Naive thymus-derived CD8-positive, alpha-beta T cell (primary cell): ENCODE measurements around the gene NEGR1. TPM values are rescaled to one million over a fixed set of nuclear protein-coding genes. Genes with fewer than 3 reads are reported as not detected.

ENCODE experiments used
- ATAC-seq, 2 donors: fragments of 150-1000 bp; cut with Tn5 transposase in 1 of 2; sonication (Bioruptor Pico), chemical (Tn5 transposase) in 1 of 2; 1 replicate in 1 of 2; 2 replicates in 1 of 2; pipeline ENCODE4 v1.10.0; 2021; ENCODE audit warnings: mild to moderate bottlenecking in 2 of 2, moderate library complexity in 2 of 2
- POLR2A ChIA-PET: fragments of 350-600 bp; sonication (Branson Sonifier 250); formaldehyde crosslinking; loops from one replicate; lab custom pipeline; 2021; ENCODE audit warnings: antibody characterized with exemption; lab: Charles Lee
- DNase-seq, 10 donors: peaks; one replicate each; pipeline versions ENCODE4 v3.0.0 to v3.0.0-alpha.2; 2020 to 2022
- H3K27ac Mint-ChIP-seq, 10 donors: one replicate each; pipeline ENCODE4 v1.8.0; 2020 to 2022; ENCODE audit warnings: mild to moderate bottlenecking in 10 of 10, mixed read lengths in 10 of 10, moderate library complexity in 4 of 10, inconsistent platforms in 1 of 10
- H3K27me3 Mint-ChIP-seq, 5 donors: one replicate each; pipeline ENCODE4 v1.8.0; 2021 to 2022; ENCODE audit warnings: mixed read lengths in 5 of 5
- H3K36me3 Mint-ChIP-seq, 3 donors: one replicate each; pipeline ENCODE4 v1.8.0; 2020 to 2022; ENCODE audit warnings: mixed read lengths in 3 of 3, mild to moderate bottlenecking in 2 of 3, inconsistent platforms in 1 of 3
- H3K4me1 Mint-ChIP-seq, 4 donors: one replicate each; pipeline ENCODE4 v1.8.0; 2021 to 2022; ENCODE audit warnings: mixed read lengths in 4 of 4
- H3K4me3 Mint-ChIP-seq, 10 donors: one replicate each; pipeline ENCODE4 v1.8.0; 2020 to 2022; ENCODE audit warnings: mild to moderate bottlenecking in 10 of 10, mixed read lengths in 10 of 10, moderate library complexity in 6 of 10, inconsistent platforms in 1 of 10
- H3K9me3 Mint-ChIP-seq, 9 donors: one replicate each; pipeline ENCODE4 v1.8.0; 2020 to 2022; ENCODE audit warnings: mixed read lengths in 9 of 9, mild to moderate bottlenecking in 3 of 9, inconsistent platforms in 1 of 9, moderate library complexity in 1 of 9
- polyA plus RNA-seq, 3 donors: library from polyadenylated mRNA; unstranded; fragments of 300-500 nt; fragmentation: Illumina TruSeq; gene quantifications; one replicate each; pipeline ENCODE4 v1.2.3, GENCODE V29; 2021
- total RNA-seq, 8 experiments: library from RNA in 2 of 8; stranded (reverse) in 2 of 8; gene quantifications; one replicate each; pipeline ENCODE4 v1.2.3 and lab custom pipeline; 2021 to 2026

The NEGR1 gene
- total and polyA plus RNA-seq, 5 experiments from 2014 or later, result not detected

DNA sequence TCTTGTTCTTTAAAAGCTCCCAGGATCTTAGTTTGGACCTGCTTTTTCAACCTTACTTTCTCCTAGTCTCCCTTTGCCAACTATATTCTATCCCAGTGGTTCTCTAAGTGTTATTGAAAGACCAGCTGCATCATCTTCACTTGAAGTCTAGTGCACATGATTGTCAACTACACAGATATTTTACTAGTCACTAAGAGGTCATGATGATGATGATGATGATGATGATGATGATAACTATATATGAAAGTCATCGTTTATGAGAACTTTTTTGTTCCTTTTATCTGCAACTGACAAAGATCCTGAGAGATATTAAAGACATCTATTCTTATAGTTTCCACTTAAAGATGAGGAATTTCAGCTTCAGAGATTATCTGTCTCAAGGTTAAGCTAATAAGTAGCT, 722.5 kb downstream of the NEGR1 start:
- Mint-ChIP-seq H3K4me1 (no peaks in the 10 kb centered on the region), H3K27me3 (no peaks in the 10 kb centered on the region), H3K36me3 (no peaks in the 10 kb centered on the region), H3K27ac (no peak overlapping the region), H3K9me3 (no peaks in the 10 kb centered on the region), H3K4me3 (no peak overlapping the region)
- ATAC-seq (no peak), DNase-seq (no peak)
- POLR2A ChIA-PET, result no interaction called here

DNA sequence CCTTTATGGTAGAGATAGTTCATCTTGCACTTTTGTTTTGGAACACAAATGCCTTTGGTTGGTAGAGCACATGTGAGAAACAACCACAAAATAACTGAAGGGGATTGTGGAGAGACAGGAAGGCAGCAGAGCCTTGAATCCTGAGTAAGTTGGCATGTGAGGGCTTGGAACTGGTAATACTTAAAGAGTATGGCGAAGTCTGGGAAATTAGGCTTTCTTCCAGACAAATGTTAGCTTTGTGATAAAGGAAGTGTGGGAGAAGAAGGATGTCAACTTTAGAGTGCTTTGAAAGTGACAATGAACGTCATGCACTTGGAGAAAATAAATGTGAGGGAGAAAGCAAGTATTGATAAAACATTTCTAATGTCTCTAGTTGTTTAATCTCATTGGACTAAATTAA, 725.2 kb downstream of the NEGR1 start:
- POLR2A ChIA-PET, result no interaction called here
- Mint-ChIP-seq H3K27ac (no peak overlapping the region), H3K4me1 (no peaks in the 10 kb centered on the region), H3K27me3 (no peaks in the 10 kb centered on the region), H3K9me3 (no peaks in the 10 kb centered on the region), H3K36me3 (no peaks in the 10 kb centered on the region), H3K4me3 (no peak overlapping the region)
- no peak for DNase-seq
- ATAC-seq, result no peak

DNA sequence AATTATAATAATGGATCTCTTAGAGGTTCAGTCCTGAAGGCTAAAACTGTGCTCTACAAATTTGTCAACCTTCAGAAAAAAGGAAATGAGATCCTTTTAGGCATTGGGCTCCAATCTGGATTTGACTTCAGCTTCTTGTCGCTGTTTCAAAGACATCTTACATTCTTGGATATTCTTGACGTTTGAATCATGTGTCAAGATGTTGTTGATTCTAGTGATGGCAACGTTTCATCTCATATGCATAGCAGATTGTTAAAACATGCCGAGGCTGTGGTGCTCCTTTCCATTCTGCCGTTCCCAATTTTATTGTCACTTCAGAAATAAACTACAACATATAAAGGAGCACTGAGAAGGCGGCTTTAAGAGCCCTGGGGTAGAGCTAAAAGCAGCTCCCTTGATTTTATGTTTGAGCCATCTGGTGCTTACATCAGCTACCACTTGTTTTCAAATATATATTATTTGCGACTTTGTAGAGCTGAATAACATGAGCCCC, 733.9 kb downstream of the NEGR1 start:
- Mint-ChIP-seq H3K27ac (no peak overlapping the region), H3K4me1 (no peaks in the 10 kb centered on the region), H3K27me3 (no peaks in the 10 kb centered on the region), H3K36me3 (no peaks in the 10 kb centered on the region), H3K4me3 (no peak overlapping the region), H3K9me3 (peaks cover 0 to 2% (median 0%) of the 10 kb centered on the region in 9 donors)
- ATAC-seq (no peak), DNase-seq (no peak)
- POLR2A ChIA-PET, result interaction anchor here (0.5 kb wide), 1 partner anchor 22 kb away, joined by 3 read pairs; no protein-coding TSS in a partner anchor

DNA sequence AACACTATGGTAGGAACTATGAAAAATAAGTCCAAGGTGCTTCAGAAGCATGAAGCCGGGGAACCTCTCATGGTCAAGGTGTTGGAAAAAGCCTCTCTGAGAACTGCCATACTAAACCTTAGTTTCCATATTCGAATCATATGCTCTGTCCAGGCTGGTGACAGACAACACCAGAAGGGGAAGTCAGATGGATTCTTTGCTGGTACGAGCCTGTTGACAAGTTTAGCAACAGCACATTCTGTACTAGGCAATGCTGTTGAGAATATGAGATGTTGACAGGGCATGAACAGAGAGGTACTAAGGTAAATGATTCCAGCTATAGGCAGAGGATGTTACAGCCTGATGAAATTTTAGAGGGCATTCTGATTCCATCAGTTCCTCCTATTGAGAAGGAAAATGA, 740.2 kb downstream of the NEGR1 start:
- peaks cover 0 to 3% (median 0%) of the 10 kb centered on the region in 9 donors for H3K9me3 Mint-ChIP-seq
- no peaks in the 10 kb centered on the region for H3K4me1 Mint-ChIP-seq
- no peaks in the 10 kb centered on the region for H3K27me3 Mint-ChIP-seq
- DNase-seq (no peak), ATAC-seq (no peak)
- no peak overlapping the region for H3K27ac Mint-ChIP-seq
- no peak overlapping the region for H3K4me3 Mint-ChIP-seq
- POLR2A ChIA-PET, result no interaction called here
- H3K36me3 Mint-ChIP-seq, result no peaks in the 10 kb centered on the region

DNA sequence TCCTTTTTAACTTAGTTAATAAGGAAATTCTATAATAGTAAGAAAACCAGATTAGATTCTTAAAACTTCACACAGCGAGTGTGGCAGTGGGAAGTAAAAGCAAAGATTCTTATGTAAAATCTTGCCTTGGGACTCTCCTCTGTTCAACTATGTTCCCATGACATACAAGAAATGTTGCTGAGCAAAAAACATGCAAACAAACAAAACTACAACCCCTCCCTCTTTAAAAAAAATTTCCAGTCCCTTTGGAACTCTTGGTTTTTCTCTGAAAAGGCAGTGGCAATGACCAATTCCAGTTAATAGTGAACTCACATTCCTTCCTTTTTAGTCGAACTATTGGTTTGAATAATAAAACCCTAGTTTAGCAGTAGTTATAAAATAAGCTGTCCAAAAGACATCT, 748.4 kb downstream of the NEGR1 start:
- POLR2A ChIA-PET, result no interaction called here
- no peak overlapping the region for H3K4me3 Mint-ChIP-seq
- H3K27ac Mint-ChIP-seq, result no peak overlapping the region
- peaks cover 0 to 1% (median 0%) of the 10 kb centered on the region in 9 donors for H3K9me3 Mint-ChIP-seq
- no peaks in the 10 kb centered on the region for H3K4me1 Mint-ChIP-seq
- no peaks in the 10 kb centered on the region for H3K27me3 Mint-ChIP-seq
- ATAC-seq (no peak), DNase-seq (no peak)
- no peaks in the 10 kb centered on the region for H3K36me3 Mint-ChIP-seq

DNA sequence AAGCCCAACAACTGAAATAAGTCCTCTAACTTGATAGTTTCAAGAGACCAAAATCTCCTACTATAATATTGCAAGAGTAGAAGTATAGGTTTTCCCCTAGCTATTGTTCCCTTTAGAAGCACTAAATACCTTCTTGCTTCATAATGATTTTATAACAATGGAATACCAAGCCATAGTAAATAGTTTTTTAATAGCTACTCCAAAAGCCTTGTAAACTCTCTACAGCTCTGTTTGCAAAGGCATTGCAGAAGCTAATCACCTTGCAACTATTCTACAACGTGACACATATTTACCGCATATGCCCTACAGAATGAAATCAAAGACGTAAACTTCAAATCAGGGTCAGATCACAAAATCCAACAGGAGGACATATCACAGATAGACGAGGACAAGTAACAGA, 750.0 kb downstream of the NEGR1 start:
- Mint-ChIP-seq H3K9me3 (no peaks in the 10 kb centered on the region), H3K27me3 (peaks cover 0 to under 1% (median 0%) of the 10 kb centered on the region in 5 donors), H3K27ac (no peak overlapping the region), H3K4me3 (no peak overlapping the region), H3K4me1 (no peaks in the 10 kb centered on the region), H3K36me3 (no peaks in the 10 kb centered on the region)
- POLR2A ChIA-PET, result no interaction called here
- no peak for ATAC-seq
- DNase-seq, result no peak

DNA sequence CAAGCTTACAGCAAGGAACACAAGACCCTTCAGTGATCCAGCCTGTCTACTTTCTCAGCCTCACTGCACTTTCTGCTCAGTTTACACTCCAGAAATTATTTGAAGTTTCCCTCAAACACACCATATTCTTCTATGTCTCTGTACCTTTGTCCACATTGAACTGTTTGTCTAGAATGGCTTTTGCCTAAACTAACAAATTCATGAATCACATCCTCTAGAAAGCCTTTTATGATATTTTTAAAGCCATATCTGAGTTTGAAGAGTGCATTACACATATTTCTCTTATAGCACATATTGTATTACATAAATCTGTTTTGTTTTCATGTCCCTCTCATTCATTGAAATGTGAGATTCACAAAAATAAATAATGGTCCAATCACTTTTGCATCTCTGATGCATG, 755.5 kb downstream of the NEGR1 start:
- Mint-ChIP-seq H3K4me1 (no peaks in the 10 kb centered on the region), H3K36me3 (no peaks in the 10 kb centered on the region), H3K27ac (no peak overlapping the region), H3K27me3 (peaks cover 0 to 4% (median 0%) of the 10 kb centered on the region in 5 donors), H3K9me3 (no peaks in the 10 kb centered on the region), H3K4me3 (no peak overlapping the region)
- POLR2A ChIA-PET, result no interaction called here
- no peak for ATAC-seq
- no peak for DNase-seq

DNA sequence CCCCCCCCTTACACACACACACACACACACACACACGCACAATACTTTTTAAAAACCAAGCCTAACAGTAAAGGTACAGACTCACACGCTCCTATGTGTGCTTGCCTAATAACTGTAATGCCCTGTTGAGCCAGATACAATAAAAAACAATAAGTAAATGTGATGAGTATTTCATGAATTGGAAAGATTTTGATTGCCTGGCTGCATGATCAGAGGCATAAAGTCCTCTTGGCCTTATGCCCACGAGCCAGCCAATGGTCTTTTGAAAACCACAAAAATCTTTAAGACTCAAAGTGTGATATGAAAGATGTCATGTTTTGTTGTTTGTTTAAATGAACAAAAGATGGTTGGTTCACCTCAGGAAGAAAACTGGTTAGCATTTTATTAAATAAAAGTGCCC, 759.6 kb downstream of the NEGR1 start:
- Mint-ChIP-seq H3K4me3 (no peak overlapping the region), H3K27me3 (peaks cover 0 to 4% (median 0%) of the 10 kb centered on the region in 5 donors), H3K27ac (peak overlapping the region in 1 of 10 donors; percentile 11), H3K36me3 (no peaks in the 10 kb centered on the region), H3K9me3 (no peaks in the 10 kb centered on the region), H3K4me1 (no peaks in the 10 kb centered on the region)
- ATAC-seq (no peak), DNase-seq (no peak)
- POLR2A ChIA-PET, result no interaction called here

DNA sequence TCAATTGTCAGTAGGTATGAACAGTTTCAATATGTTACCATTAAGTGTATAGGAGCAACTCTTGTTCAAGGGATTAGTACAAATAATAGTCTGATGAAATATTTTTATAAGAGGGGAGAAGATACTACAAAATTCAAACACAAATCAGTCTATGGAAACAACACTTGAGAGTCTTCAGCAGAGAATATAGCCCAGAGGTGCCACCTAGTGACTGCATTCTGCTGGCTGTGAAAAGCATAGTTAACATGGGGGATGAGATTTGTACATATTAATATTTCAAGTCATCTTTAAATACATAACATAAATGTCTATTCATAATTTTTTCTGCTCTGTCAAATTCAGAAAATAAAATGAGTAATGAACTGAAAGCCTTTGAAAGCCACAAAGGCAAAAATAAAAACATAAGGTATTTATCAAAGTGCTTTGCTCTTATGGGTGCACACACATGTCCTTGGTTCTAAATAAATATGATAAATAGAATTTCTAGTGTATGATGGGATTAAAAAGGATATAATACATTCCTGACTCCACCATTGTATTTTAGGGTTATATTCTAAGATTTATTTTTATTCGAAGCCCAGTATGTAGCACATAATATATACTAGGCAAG, 760.6 kb downstream of the NEGR1 start:
- Mint-ChIP-seq H3K9me3 (no peaks in the 10 kb centered on the region), H3K4me1 (no peaks in the 10 kb centered on the region), H3K27me3 (no peaks in the 10 kb centered on the region), H3K27ac (no peak overlapping the region), H3K36me3 (no peaks in the 10 kb centered on the region), H3K4me3 (no peak overlapping the region)
- ATAC-seq, result no peak
- POLR2A ChIA-PET, result no interaction called here
- no peak for DNase-seq

DNA sequence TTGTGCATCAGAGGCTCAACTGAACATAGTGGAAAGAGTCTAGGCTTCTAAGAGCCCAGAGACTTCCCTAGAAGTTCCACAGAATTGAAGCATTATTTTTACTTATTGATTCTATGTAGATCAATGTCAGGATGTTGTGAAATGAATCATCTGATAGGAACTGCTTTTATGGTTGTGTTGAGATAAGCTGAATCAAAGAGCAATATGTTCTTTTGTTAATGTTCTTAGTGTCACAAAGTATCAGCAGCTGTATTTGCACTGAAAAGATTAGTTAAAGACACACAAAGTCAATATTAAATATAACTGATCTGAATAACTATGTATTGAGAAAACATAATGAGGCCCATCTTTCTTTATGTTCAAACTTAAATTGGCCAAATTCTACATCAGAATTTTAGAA, 770.8 kb downstream of the NEGR1 start:
- ATAC-seq (no peak), DNase-seq (no peak)
- H3K4me1 Mint-ChIP-seq, result no peaks in the 10 kb centered on the region
- no peaks in the 10 kb centered on the region for H3K36me3 Mint-ChIP-seq
- H3K27ac Mint-ChIP-seq, result no peak overlapping the region
- no peaks in the 10 kb centered on the region for H3K27me3 Mint-ChIP-seq
- H3K4me3 Mint-ChIP-seq, result no peak overlapping the region
- peaks cover 0 to 7% (median 3%) of the 10 kb centered on the region in 9 donors for H3K9me3 Mint-ChIP-seq
- POLR2A ChIA-PET, result no interaction called here

DNA sequence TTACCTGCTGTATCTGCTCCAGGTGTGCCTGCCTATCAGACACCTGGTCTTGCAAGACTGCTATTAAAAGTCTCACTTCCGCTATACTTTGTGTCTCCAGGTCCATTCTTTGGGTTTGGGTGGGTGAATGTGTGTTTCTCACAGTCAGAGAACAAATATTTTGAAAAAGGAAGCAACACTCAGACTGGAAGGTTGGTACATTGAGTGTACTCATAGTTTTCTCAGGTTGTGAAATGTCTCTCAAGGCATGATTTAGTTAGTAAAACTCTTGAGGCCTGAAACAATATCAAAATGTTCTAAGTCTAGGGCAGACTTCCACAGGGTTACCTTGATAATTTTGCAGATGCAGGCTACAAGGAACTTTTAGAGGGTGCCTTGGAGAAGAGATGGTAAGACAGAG, 771.6 kb downstream of the NEGR1 start:
- ATAC-seq (no peak), DNase-seq (no peak)
- H3K36me3 Mint-ChIP-seq, result no peaks in the 10 kb centered on the region
- POLR2A ChIA-PET, result no interaction called here
- no peak overlapping the region for H3K4me3 Mint-ChIP-seq
- peaks cover 0 to 7% (median 3%) of the 10 kb centered on the region in 9 donors for H3K9me3 Mint-ChIP-seq
- H3K27me3 Mint-ChIP-seq, result no peaks in the 10 kb centered on the region
- H3K27ac Mint-ChIP-seq, result no peak overlapping the region
- H3K4me1 Mint-ChIP-seq, result no peaks in the 10 kb centered on the region

DNA sequence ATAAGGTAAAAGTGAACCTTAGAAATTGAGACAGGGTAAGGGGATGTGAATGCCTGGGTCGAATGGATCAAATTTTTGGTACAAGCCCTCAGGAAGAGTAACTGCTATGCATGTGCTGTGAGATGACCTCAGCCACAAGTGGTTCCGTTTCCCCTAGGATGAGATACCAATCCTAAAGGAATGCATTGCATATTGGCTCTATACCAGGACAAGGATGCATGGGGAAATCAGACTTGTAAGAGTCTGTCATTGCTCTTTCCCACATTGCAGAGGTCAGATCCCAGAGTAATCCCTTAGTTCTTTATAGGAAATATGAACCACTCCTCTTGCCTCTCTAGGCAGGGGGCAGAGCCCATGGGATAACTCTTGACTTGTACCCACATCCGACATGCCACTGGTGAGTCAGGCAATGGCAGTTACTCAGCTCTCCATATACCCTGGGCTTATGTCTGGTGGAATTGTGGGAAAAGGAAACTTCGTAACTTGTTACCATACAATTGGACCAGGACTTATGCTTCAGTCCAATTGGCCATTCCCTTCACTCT, 773.2 kb downstream of the NEGR1 start:
- Mint-ChIP-seq H3K36me3 (no peaks in the 10 kb centered on the region), H3K4me1 (no peaks in the 10 kb centered on the region), H3K27me3 (no peaks in the 10 kb centered on the region), H3K4me3 (no peak overlapping the region), H3K27ac (no peak overlapping the region), H3K9me3 (peaks cover 0 to 9% (median 3%) of the 10 kb centered on the region in 9 donors)
- ATAC-seq (no peak), DNase-seq (no peak)
- POLR2A ChIA-PET, result no interaction called here

DNA sequence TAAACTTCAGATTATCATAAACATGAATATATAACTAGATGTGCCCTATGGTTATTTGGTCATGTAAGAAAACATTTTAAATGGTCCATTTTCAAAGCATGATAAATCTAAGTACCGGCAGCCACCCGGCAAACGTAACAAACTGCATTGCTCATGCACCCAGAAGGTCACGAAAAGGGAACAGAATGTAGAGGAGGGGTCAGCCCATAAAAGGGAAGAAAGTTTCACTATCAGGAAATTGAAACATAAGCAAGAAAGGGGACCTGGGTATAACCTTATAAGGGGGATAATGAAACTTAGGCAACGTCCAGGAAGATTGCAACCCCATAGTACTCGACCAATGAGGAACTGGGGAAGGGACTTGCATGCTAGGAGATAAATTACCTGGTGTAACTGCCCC, 780.3 kb downstream of the NEGR1 start:
- Mint-ChIP-seq H3K4me1 (no peaks in the 10 kb centered on the region), H3K27me3 (no peaks in the 10 kb centered on the region), H3K4me3 (no peak overlapping the region), H3K27ac (no peak overlapping the region), H3K9me3 (peaks cover 0 to 12% (median 2%) of the 10 kb centered on the region in 9 donors), H3K36me3 (no peaks in the 10 kb centered on the region)
- no peak for DNase-seq
- POLR2A ChIA-PET, result no interaction called here
- no peak for ATAC-seq

DNA sequence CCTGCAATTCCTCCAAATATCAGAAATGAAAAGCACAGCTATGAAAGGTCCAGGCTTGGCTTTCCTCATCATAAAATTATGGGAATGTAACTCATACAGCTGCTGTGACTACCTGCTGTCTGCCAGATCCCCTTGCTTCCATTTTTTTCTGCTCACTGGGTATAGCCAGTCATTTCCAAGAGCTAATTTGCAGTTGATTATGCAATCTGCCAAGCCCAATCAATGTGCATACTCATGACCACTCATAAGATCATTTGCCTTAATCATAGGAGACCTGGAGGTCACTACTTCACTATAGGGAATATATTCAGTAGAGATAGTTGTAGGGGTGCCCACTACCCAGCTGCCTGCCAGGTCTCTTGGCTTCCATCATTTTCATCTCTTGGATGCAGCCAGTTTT, 783.8 kb downstream of the NEGR1 start:
- Mint-ChIP-seq H3K36me3 (no peaks in the 10 kb centered on the region), H3K4me1 (no peaks in the 10 kb centered on the region), H3K4me3 (no peak overlapping the region), H3K27me3 (peaks cover 0 to 3% (median 0%) of the 10 kb centered on the region in 5 donors), H3K9me3 (peaks cover 0 to 6% (median 0%) of the 10 kb centered on the region in 9 donors), H3K27ac (no peak overlapping the region)
- DNase-seq, result no peak
- ATAC-seq, result no peak
- POLR2A ChIA-PET, result no interaction called here
